Measurements from ENCODE around the gene CACUL1.

CACUL1 gene

GRCh38 chr10:118635674-118636402, 118.9 kb downstream of the CACUL1 start:
- DNase-seq, result no peak

- DNase-seq, result no peak
Measured at GRCh38 chr10:118633786-118634185, 121.0 kb downstream of the CACUL1 start.

DNA sequence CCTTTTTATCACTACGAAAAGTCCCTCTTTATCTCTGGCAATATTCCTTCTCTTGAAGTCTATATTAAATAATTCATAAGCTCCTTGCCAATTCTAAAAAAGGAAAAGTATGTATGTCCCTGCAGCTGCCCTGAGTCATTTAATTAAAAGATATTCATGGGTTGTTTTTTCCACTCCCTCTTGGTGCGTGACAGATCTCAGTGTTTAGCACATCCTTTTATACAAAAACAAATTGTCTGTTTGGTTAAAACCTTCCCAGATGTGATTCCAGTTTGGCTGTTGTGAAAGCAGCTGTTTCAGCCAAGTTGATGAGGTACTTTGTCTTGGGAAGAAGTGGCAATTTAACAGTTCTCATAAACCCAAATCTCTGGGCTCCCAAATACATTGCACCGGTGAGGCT, 125.6 kb downstream of the CACUL1 start:
- no peak for DNase-seq

DNA sequence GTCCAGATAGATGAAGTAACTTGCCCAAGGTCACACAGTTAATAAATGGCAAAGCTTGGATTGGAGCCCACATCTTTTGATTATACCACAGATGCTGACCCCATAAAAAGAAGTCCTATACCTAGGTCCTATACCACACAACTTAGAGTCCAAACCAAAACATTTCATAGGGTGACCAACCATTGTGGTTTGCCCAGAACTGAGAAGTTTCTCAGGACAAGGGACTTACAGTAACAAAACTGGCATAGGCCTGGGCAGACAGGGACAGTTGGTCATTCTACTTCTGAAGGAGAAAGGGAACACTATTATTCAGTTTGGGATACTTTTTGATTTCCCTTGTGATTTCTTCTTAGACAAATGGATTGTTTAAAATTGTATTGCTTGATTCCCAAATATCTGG, 126.4 kb downstream of the CACUL1 start:
- DNase-seq, result no peak

DNA sequence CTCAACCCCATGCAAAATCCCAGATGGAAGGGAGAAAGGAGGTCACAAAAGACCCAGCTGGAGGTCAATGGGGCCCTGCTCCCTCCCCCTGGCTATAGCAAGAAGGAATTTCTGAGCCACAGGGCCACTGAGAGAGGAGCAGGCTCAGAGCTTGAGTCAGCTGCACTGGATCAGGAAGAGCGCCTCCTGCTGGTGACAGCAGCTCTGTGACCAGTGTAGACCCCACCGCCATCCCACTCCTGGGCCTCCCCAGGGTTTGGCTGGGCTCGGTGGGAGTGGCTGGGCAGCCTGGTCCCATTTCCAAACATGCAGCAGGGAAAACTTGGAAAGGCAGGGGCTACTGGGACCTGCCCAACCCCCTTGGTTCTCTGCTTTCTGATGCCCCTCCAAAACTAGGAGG, 127.8 kb downstream of the CACUL1 start:
- DNase-seq, result no peak
